Ishikawa (cell line): ENCODE data around the gene TTK.

Source experiments
- CEBPB ChIP-seq: IDR thresholded peaks from 2 replicates; pipeline ENCODE4 v1.6.1; 2012
- CREB1 ChIP-seq: IDR thresholded peaks from 2 replicates; pipeline ENCODE4 v1.6.1; 2012; ENCODE audit warnings: low read depth
- EGR1 ChIP-seq: IDR thresholded peaks from 2 replicates; pipeline ENCODE4 v1.6.1; 2012
- EP300 ChIP-seq: IDR thresholded peaks from 2 replicates; pipeline ENCODE4 v1.6.1; 2012; ENCODE audit warnings: borderline replicate concordance
- FOXM1 ChIP-seq: IDR thresholded peaks from 2 replicates; pipeline ENCODE4 v1.6.1; 2012; ENCODE audit warnings: low read depth, borderline replicate concordance
- NFIC ChIP-seq: IDR thresholded peaks from 2 replicates; pipeline ENCODE4 v1.6.1; 2012
- RAD21 ChIP-seq: IDR thresholded peaks from 2 replicates; pipeline ENCODE4 v1.6.1; 2012; ENCODE audit warnings: low read depth
- TAF1 ChIP-seq: IDR thresholded peaks from 2 replicates; pipeline ENCODE4 v1.6.1; 2012; ENCODE audit warnings: low read depth, mild to moderate bottlenecking
- TCF12 ChIP-seq: IDR thresholded peaks from 2 replicates; pipeline ENCODE4 v1.6.1; 2012; ENCODE audit warnings: low read depth
- TEAD4 ChIP-seq: IDR thresholded peaks from 2 replicates; pipeline ENCODE4 v1.6.1; 2012
- USF1 ChIP-seq: IDR thresholded peaks from 2 replicates; pipeline ENCODE4 v1.6.1; 2012
- YY1 ChIP-seq: IDR thresholded peaks from 2 replicates; pipeline ENCODE4 v1.6.1; 2012; ENCODE audit warnings: low read depth
- ZBTB7A ChIP-seq: IDR thresholded peaks from 2 replicates; pipeline ENCODE4 v1.6.1; 2012; ENCODE audit warnings: low read depth
- TF ChIP-seq, protein P1 (sequence below): IDR thresholded peaks from 2 replicates; pipeline ENCODE4 v1.6.1; 2012
- TF ChIP-seq, protein P2 (sequence below): IDR thresholded peaks from 2 replicates; pipeline ENCODE4 v1.6.1; 2012; ENCODE audit warnings: low read depth, mild to moderate bottlenecking

The TTK gene

GRCh38 chr6:79971193-79971592 lies 33.3 kb upstream of the TTK start:
- TF ChIP-seq EP300 = no peak
- no peak for TF ChIP-seq TAF1
- no peak for TF ChIP-seq TEAD4
- TF ChIP-seq NFIC = no peak
- TF ChIP-seq TCF12 = no peak
- TF ChIP-seq, protein P1, sequence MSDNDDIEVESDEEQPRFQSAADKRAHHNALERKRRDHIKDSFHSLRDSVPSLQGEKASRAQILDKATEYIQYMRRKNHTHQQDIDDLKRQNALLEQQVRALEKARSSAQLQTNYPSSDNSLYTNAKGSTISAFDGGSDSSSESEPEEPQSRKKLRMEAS = no peak
- TF ChIP-seq YY1 = no peak
- TF ChIP-seq CREB1 = no peak
- TF ChIP-seq, protein P2, sequence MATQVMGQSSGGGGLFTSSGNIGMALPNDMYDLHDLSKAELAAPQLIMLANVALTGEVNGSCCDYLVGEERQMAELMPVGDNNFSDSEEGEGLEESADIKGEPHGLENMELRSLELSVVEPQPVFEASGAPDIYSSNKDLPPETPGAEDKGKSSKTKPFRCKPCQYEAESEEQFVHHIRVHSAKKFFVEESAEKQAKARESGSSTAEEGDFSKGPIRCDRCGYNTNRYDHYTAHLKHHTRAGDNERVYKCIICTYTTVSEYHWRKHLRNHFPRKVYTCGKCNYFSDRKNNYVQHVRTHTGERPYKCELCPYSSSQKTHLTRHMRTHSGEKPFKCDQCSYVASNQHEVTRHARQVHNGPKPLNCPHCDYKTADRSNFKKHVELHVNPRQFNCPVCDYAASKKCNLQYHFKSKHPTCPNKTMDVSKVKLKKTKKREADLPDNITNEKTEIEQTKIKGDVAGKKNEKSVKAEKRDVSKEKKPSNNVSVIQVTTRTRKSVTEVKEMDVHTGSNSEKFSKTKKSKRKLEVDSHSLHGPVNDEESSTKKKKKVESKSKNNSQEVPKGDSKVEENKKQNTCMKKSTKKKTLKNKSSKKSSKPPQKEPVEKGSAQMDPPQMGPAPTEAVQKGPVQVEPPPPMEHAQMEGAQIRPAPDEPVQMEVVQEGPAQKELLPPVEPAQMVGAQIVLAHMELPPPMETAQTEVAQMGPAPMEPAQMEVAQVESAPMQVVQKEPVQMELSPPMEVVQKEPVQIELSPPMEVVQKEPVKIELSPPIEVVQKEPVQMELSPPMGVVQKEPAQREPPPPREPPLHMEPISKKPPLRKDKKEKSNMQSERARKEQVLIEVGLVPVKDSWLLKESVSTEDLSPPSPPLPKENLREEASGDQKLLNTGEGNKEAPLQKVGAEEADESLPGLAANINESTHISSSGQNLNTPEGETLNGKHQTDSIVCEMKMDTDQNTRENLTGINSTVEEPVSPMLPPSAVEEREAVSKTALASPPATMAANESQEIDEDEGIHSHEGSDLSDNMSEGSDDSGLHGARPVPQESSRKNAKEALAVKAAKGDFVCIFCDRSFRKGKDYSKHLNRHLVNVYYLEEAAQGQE = no peak
- no peak for TF ChIP-seq USF1
- TF ChIP-seq EGR1 = no peak
- no peak for TF ChIP-seq ZBTB7A
- TF ChIP-seq CEBPB = no peak
- TF ChIP-seq RAD21 = no peak
- no peak for TF ChIP-seq FOXM1

- TF ChIP-seq, protein P2 = no peak
- TF ChIP-seq TEAD4 = no peak
- no peak for TF ChIP-seq CEBPB
- TF ChIP-seq EP300 = no peak
- TF ChIP-seq NFIC = no peak
- no peak for TF ChIP-seq YY1
- TF ChIP-seq TCF12 = no peak
- TF ChIP-seq, protein P1 = no peak
- no peak for TF ChIP-seq RAD21
- TF ChIP-seq ZBTB7A = no peak
- TF ChIP-seq TAF1 = no peak
- TF ChIP-seq EGR1 = no peak
- no peak for TF ChIP-seq FOXM1
- TF ChIP-seq CREB1 = no peak
- TF ChIP-seq USF1 = no peak
These were observed 22.8 kb upstream of the TTK start for GRCh38 chr6:79981652-79982051.

GRCh38 chr6:79984261-79984660 lies 20.2 kb upstream of the TTK start:
- TF ChIP-seq EGR1 (no peak), RAD21 (peak; percentile 32; the same call in 1 of the 2 replicates)
- TF ChIP-seq, protein P2 = no peak

DNA sequence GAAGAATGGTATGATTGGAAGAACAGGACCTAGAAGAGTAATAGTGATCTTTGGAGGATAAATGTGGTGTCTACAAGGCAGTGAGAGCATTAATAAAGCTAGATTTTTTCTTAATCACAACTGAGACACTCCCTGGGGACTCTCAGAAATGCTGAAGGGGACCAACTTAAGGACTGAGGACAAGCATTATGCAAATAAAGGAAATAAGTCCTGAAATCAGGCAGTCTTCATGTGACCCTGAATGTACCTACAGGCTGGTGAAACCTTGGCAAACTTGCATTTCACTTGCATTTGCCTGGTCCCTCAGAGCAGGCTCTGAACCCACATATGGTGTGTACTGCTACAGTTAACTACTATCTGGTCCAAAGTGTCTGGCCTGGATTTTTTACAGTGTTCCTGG lies 19.3 kb upstream of the TTK start:
- TF ChIP-seq CREB1 = no peak

DNA sequence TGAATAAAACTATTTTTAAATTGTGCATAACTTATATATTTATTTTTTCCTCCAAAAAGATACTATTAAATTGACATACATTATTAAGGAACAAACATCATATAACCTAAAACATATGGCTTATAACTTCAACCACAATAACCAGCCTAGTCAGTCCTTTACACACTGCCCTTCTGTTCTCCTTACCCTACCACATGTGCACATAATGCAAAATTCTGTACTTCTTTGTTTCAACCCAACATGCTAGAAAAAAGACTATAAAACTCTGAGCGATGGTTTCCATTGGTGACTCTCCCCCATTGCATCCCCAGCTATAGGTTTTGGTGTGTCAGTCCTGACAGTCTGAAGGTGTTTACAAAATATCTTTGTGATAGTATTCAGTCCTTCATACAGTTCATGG lies 14.8 kb upstream of the TTK start:
- TF ChIP-seq CREB1 = no peak
- no peak for TF ChIP-seq EP300
- no peak for TF ChIP-seq EGR1
- no peak for TF ChIP-seq RAD21
- TF ChIP-seq, protein P2 = no peak
- TF ChIP-seq TAF1 = no peak
- TF ChIP-seq USF1 = no peak
